GM12878 (cell line): ENCODE results near the gene CARD14. TPM values are rescaled to one million over a fixed set of nuclear protein-coding genes. Genes with fewer than 3 reads are reported as not detected.

Experiments
- ATAC-seq: fragments of 200-7000 bp; cut with Tn5 transposase; 3 replicates; pipeline ENCODE4 v1.9.1; 2020; ENCODE audit warnings: mild to moderate bottlenecking, moderate library complexity
- BruUV-seq: library from RNA; stranded (reverse); fragments of 400-500 nt; replicated peaks from 2 replicates; lab custom pipeline; 2021; lab: Mats Ljungman, UMichigan
- CTCF ChIA-PET: fragments of 300-600 bp; sonication (Branson Sonifier 250); formaldehyde crosslinking; extraction: SDS; loops from one replicate; lab custom pipeline; 2021; ENCODE audit warnings: inconsistent platforms; lab: Yijun Ruan, JAX
- POLR2A ChIA-PET: fragments of 350-600 bp; formaldehyde crosslinking; extraction: SDS; loops from one replicate; lab custom pipeline; 2021; ENCODE audit warnings: inconsistent platforms; lab: Charles Lee
- RAD21 ChIA-PET: fragments of 300-600 bp; sonication (Branson Sonifier 250); formaldehyde crosslinking; loops from one replicate; lab custom pipeline; 2023; ENCODE audit warnings: antibody characterized with exemption; ENCODE audit not compliant: unreplicated experiment; lab: Charles Lee
- SMC1A ChIA-PET: fragments of 300-600 bp; sonication (Branson Sonifier 250); formaldehyde crosslinking; loops from one replicate; lab custom pipeline; 2023; ENCODE audit not compliant: unreplicated experiment, uncharacterized antibody; lab: Charles Lee
- DNase-seq: peaks from one replicate; pipeline ENCODE4 v3.0.0-alpha.2; 2011; ENCODE audit warnings: low read depth, low spot score
- FAIRE-seq: peaks from 3 replicates; lab custom pipeline; 2011; peaks lifted over from hg19 to GRCh38; lab: Jason Lieb, UNC
- H2AFZ ChIP-seq: 2 replicates; pipeline ENCODE4 v1.6.0; 2011; ENCODE audit warnings: low read depth, low read length, control low read depth; ENCODE audit not compliant: control insufficient read depth
- H3K27ac ChIP-seq: 2 replicates; pipeline ENCODE4 v1.5.1; 2011; ENCODE audit warnings: control low read depth; ENCODE audit not compliant: control insufficient read depth, insufficient read depth
- H3K27me3 ChIP-seq, 2 experiments: replicated peaks in 1 of 2; 2 replicates each; pipeline versions ENCODE4 v1.6.0 to v1.6.1; 2011; ENCODE audit warnings: low read length in 1 of 2; ENCODE audit not compliant: control insufficient read depth in 2 of 2, insufficient read depth in 2 of 2
- H3K36me3 ChIP-seq, 2 experiments: 2 replicates each; pipeline ENCODE4 v1.5.1; 2011; ENCODE audit warnings: low read length in 1 of 2; ENCODE audit not compliant: control insufficient read depth in 2 of 2, insufficient read depth in 2 of 2
- H3K4me1 ChIP-seq: 2 replicates; pipeline ENCODE4 v1.6.1; 2011; ENCODE audit warnings: mild to moderate bottlenecking, low read length, moderate library complexity, mixed read lengths; ENCODE audit not compliant: control insufficient read depth, insufficient read depth
- H3K4me2 ChIP-seq: 2 replicates; pipeline ENCODE4 v1.6.0; 2011; ENCODE audit warnings: control low read depth; ENCODE audit not compliant: control insufficient read depth, insufficient read depth
- H3K4me3 ChIP-seq: fragments of 200-600 bp; sonication (generic); 2 replicates; pipeline ENCODE4 v1.5.1; 2016
- H3K79me2 ChIP-seq: 2 replicates; pipeline ENCODE4 v1.6.0; 2011; ENCODE audit warnings: low read length; ENCODE audit not compliant: control insufficient read depth, insufficient read depth
- H3K9ac ChIP-seq: 2 replicates; pipeline ENCODE4 v1.8.0; 2011; ENCODE audit warnings: low read length, control low read depth, mixed read lengths; ENCODE audit not compliant: control insufficient read depth, insufficient read depth
- H3K9me3 ChIP-seq: replicated peaks from 3 replicates; pipeline ENCODE4 v1.5.1; 2011; ENCODE audit warnings: mild to moderate bottlenecking, low read length; ENCODE audit not compliant: control insufficient read depth, insufficient read depth
- H4K20me1 ChIP-seq: 2 replicates; pipeline ENCODE4 v1.6.0; 2011; ENCODE audit not compliant: control insufficient read depth, insufficient read depth
- EP300 ChIP-seq, 2 experiments: fragments of 150-350 bp in 1 of 2; IDR thresholded peaks; 2 replicates each; pipeline ENCODE4 v1.6.1; 2011 to 2012; ENCODE audit warnings: low read depth in 2 of 2, low read length in 2 of 2, borderline replicate concordance in 1 of 2, improper control_type of control experiment in 1 of 2, inconsistent platforms in 1 of 2; ENCODE audit not compliant: control insufficient read depth in 1 of 2
- ETV6 ChIP-seq, 2 experiments: fragments of 450-650 bp in 1 of 2; IDR thresholded peaks in 1 of 2; conservative IDR thresholded peaks in 1 of 2; 2 replicates each; pipeline ENCODE4 v1.6.1; 2014; ENCODE audit warnings: antibody characterized with exemption in 1 of 2, borderline replicate concordance in 1 of 2, low read depth in 1 of 2, mild to moderate bottlenecking in 1 of 2, moderate library complexity in 1 of 2
- FOXM1 ChIP-seq: IDR thresholded peaks from 2 replicates; pipeline ENCODE4 v1.6.1; 2012; ENCODE audit warnings: low read depth, mild to moderate bottlenecking, inconsistent platforms, low read length, moderate library complexity
- NFXL1 ChIP-seq: fragments of 450-650 bp; IDR thresholded peaks from 2 replicates; pipeline ENCODE4 v1.6.1; 2017; ENCODE audit warnings: antibody characterized with exemption, mild to moderate bottlenecking, borderline replicate concordance
- PAX8 ChIP-seq: fragments of 450-650 bp; IDR thresholded peaks from 2 replicates; pipeline ENCODE4 v1.6.1; 2017; ENCODE audit warnings: mild to moderate bottlenecking, moderate library complexity
- POLR2AphosphoS2 ChIP-seq: IDR thresholded peaks from 2 replicates; pipeline ENCODE4 v1.6.1; 2011; ENCODE audit warnings: low read depth, mild to moderate bottlenecking, low read length, improper control_type of control experiment, moderate library complexity
- RAD51 ChIP-seq: fragments of 450-650 bp; IDR thresholded peaks from 2 replicates; pipeline ENCODE4 v1.6.1; 2016; ENCODE audit warnings: moderate library complexity, mild to moderate bottlenecking, inconsistent platforms
- SMAD1 ChIP-seq: fragments of 450-650 bp; IDR thresholded peaks from 2 replicates; pipeline ENCODE4 v1.6.1; 2018; ENCODE audit warnings: mild to moderate bottlenecking, low read depth; ENCODE audit not compliant: partially characterized antibody
- SUPT20H ChIP-seq: IDR thresholded peaks from 2 replicates; pipeline ENCODE4 v1.6.1; 2011; ENCODE audit warnings: low read depth, mild to moderate bottlenecking, low read length, moderate library complexity, borderline replicate concordance; ENCODE audit not compliant: control insufficient read depth
- TAF1 ChIP-seq: IDR thresholded peaks from 2 replicates; pipeline ENCODE4 v1.6.1; 2011; ENCODE audit warnings: mild to moderate bottlenecking, low read depth, low read length, borderline replicate concordance
- TARDBP ChIP-seq: IDR thresholded peaks from 2 replicates; pipeline ENCODE4 v1.6.1; 2016; ENCODE audit warnings: borderline replicate concordance
- ZBED1 ChIP-seq: IDR thresholded peaks from 2 replicates; pipeline ENCODE4 v1.6.1; 2016; ENCODE audit warnings: borderline replicate concordance
- ZNF622 ChIP-seq: fragments of 450-650 bp; IDR thresholded peaks from 2 replicates; pipeline ENCODE4 v1.6.1; 2017; ENCODE audit warnings: mild to moderate bottlenecking, inconsistent platforms
- WGBS: methylation state at CpG from one replicate; pipeline ENCODE4 v1.1.6; 2016; ENCODE audit warnings: low lambda C conversion rate; ENCODE audit not compliant: insufficient replicate concordance, insufficient coverage; ENCODE audit errors: missing lambda C conversion rate; 5-methylcytosine and 5-hydroxymethylcytosine counted together
- in situ Hi-C: fragments of 300-500 bp; cut with MboI; formaldehyde crosslinking; loops from 9 replicates; pipeline ENCODE4 v1.14.3; 2018; ENCODE audit warnings: mixed read lengths
- intact Hi-C: fragments of 100-400 bp; cut with micrococcal nuclease; formaldehyde crosslinking; loops from one replicate; pipeline ENCODE4 v1.14.2; 2022; ENCODE audit not compliant: unreplicated experiment
- polyA plus RNA-seq, 11 experiments: library from polyadenylated mRNA; depleted of rRNA in 4 of 11; unstranded in 6 of 11; stranded (reverse) in 5 of 11; fragments of >200 nt; fragmentation: Nextera tagmentation in 4 of 11; fragmentation: Illumina TruSeq in 1 of 11; extraction: Ambion mirVana in 4 of 11; extraction: Trizol in 1 of 11; gene quantifications; 1 replicate in 1 of 11; 2 replicates in 10 of 11; pipeline versions ENCODE4 v1.2.1 to v1.2.3, GENCODE V29; 2011 to 2016; ENCODE audit warnings: inconsistent platforms in 2 of 11, missing spikeins in 2 of 11, low read depth in 1 of 11
- total RNA-seq, 4 experiments: library from RNA; depleted of rRNA in 3 of 4; stranded (reverse); fragments of >200 nt in 3 of 4; fragmentation: Illumina TruSeq in 1 of 4; extraction: Trizol in 1 of 4; gene quantifications; 2 replicates each; pipeline versions ENCODE4 v1.2.1 to v1.2.3, GENCODE V29; 2013 to 2021
- TF ChIP-seq, protein P1 (sequence below): fragments of 450-650 bp; formaldehyde crosslinking; IDR thresholded peaks from 2 replicates; pipeline ENCODE4 v1.5.0; 2022; ENCODE audit warnings: mild to moderate bottlenecking, missing genetic modification characterization
- TF ChIP-seq, protein P2 (sequence below): IDR thresholded peaks from 2 replicates; pipeline ENCODE4 v1.6.1; 2011; ENCODE audit warnings: mild to moderate bottlenecking, low read depth, low read length, moderate library complexity; ENCODE audit not compliant: insufficient replicate concordance

CARD14 gene
- total and polyA plus RNA-seq, 10 of the 15 experiments (the other 5 are each of a cell fraction or from before 2014, with no cell fraction given), result 0.08 to 0.15 TPM; not detected in 8

DNA sequence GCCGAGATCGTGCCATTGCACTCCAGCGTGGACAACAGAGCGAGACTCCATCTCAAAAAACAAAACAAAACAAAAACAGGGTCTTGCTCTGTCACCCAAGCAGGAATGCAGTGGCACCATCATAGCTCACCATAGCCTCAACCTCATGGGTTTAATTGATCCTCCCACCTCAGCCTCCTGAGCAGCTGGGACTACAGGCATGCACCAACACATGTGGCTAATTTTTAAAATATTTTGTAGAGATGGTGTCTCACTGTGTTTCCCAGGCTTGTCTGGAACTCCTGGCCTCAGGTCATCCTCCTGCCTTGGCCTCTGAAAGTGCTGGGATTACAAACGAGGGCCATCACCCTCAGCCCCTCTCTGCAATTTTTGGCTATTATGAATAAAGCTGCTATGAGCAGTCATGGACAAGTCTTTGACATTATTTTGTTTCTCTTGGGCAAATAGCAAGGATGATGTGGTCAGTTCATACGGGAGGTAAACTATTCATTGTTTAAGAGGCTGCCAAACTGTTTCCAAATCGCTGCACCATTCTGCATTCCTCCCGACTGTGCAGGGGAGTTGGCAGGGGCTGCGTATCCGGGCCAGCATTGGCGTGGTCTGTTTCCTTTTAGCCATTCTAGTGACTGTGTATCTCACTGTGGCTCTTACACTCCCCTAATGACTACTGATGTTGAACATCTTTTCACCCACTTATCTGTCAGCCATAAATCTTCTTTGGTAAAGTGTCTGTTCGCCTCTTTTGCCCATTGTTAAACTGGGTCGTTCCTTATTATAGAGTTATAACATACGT lies 44.0 kb upstream of the CARD14 start:
- H3K79me2 ChIP-seq, result no peaks in the 10 kb centered on the region
- in situ Hi-C loops (no loop called here), intact Hi-C loops (no loop called here)
- CTCF ChIA-PET, result interaction anchor here (1.3 to 1.7 kb wide), 3 partner anchors 24 to 43 kb away, joined by 3 to 6 read pairs (median 4); partner anchors contain the start of gene GAA
- H3K4me1 ChIP-seq, result no peaks in the 10 kb centered on the region
- POLR2A ChIA-PET, result no interaction called here
- no peaks in the 10 kb centered on the region; a peak in 1 of 4 replicates for H3K27me3 ChIP-seq
- no peak for ATAC-seq
- TF ChIP-seq TAF1 (no peak), TARDBP (no peak), ZNF622 (no peak), SMAD1 (no peak), POLR2AphosphoS2 (no peak), PAX8 (no peak), FOXM1 (no peak), NFXL1 (no peak), SUPT20H (no peak), EP300 (IDR thresholded peaks at IDR 0.05; ENCODE audit: borderline replicate concordance in 1 of 2, control insufficient read depth in 1 of 2, low read depth in 2 of 2, low read length in 2 of 2) (no peak), ZBED1 (no peak), RAD51 (no peak), ETV6 (conservative IDR thresholded peaks at IDR 0.05 in 1 of 2, IDR thresholded peaks at IDR 0.05 in 1 of 2; ENCODE audit: borderline replicate concordance in 1 of 2, low read depth in 1 of 2) (no peak)
- TF ChIP-seq, protein P1, sequence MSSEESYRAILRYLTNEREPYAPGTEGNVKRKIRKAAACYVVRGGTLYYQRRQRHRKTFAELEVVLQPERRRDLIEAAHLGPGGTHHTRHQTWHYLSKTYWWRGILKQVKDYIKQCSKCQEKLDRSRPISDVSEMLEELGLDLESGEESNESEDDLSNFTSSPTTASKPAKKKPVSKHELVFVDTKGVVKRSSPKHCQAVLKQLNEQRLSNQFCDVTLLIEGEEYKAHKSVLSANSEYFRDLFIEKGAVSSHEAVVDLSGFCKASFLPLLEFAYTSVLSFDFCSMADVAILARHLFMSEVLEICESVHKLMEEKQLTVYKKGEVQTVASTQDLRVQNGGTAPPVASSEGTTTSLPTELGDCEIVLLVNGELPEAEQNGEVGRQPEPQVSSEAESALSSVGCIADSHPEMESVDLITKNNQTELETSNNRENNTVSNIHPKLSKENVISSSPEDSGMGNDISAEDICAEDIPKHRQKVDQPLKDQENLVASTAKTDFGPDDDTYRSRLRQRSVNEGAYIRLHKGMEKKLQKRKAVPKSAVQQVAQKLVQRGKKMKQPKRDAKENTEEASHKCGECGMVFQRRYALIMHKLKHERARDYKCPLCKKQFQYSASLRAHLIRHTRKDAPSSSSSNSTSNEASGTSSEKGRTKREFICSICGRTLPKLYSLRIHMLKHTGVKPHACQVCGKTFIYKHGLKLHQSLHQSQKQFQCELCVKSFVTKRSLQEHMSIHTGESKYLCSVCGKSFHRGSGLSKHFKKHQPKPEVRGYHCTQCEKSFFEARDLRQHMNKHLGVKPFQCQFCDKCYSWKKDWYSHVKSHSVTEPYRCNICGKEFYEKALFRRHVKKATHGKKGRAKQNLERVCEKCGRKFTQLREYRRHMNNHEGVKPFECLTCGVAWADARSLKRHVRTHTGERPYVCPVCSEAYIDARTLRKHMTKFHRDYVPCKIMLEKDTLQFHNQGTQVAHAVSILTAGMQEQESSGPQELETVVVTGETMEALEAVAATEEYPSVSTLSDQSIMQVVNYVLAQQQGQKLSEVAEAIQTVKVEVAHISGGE (CRISPR knock-in tag), result no peak
- TF ChIP-seq, protein P2, sequence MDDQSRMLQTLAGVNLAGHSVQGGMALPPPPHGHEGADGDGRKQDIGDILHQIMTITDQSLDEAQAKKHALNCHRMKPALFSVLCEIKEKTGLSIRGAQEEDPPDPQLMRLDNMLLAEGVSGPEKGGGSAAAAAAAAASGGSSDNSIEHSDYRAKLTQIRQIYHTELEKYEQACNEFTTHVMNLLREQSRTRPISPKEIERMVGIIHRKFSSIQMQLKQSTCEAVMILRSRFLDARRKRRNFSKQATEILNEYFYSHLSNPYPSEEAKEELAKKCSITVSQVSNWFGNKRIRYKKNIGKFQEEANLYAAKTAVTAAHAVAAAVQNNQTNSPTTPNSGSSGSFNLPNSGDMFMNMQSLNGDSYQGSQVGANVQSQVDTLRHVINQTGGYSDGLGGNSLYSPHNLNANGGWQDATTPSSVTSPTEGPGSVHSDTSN, result no peak
- H4K20me1 ChIP-seq, result no peaks in the 10 kb centered on the region
- no peak overlapping the region for H3K4me3 ChIP-seq
- no peaks in the 10 kb centered on the region for H3K9me3 ChIP-seq
- no peaks in the 10 kb centered on the region for H3K36me3 ChIP-seq
- H3K9ac ChIP-seq, result no peak overlapping the region
- SMC1A ChIA-PET, result no interaction called here
- H3K27ac ChIP-seq, result no peak overlapping the region
- no peak for FAIRE-seq
- WGBS, result 43% methylated on average over 14 of the region's 14 CpGs
- no peak for DNase-seq
- H3K4me2 ChIP-seq, result no peak overlapping the region
- RAD21 ChIA-PET, result no interaction called here
- no TSS peak for BruUV-seq
- no peak overlapping the region for H2AFZ ChIP-seq
